Activated T-cell treated with anti-CD3 and anti-CD28 coated beads for 1 hour (primary cell): ENCODE data around the gene BUB3.

Experiments
- DNase-seq: peaks from one replicate; pipeline ENCODE4 v3.0.0-alpha.2; 2020; ENCODE audit warnings: low read depth

BUB3 gene

GRCh38 chr10:123141791-123142700 is 12.2 kb upstream of the BUB3 start:
- no peak for DNase-seq

DNA sequence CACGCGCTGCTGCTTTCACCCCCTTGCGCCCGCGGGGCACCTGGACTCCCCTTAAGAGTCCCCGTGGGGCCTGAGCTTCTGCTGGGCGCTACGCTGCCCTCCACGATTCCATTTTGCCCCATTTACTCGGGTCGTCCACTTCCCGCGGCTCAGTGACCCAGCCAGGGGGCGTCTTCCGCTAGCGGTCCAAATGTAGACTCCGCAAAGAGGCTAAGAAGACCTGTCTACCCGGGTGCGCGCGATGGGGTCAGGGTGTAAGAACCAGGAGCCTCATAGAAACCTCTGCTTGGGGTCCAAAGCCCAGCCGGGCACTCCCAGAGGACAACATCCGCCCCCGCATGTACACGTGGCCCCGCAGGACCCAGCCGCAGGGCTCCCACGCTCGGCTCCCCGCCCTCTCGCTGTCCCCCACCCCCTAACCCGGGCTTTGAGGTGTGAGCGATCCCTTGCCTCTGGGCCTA is 11.5 kb upstream of the BUB3 start:
- no peak for DNase-seq

DNA sequence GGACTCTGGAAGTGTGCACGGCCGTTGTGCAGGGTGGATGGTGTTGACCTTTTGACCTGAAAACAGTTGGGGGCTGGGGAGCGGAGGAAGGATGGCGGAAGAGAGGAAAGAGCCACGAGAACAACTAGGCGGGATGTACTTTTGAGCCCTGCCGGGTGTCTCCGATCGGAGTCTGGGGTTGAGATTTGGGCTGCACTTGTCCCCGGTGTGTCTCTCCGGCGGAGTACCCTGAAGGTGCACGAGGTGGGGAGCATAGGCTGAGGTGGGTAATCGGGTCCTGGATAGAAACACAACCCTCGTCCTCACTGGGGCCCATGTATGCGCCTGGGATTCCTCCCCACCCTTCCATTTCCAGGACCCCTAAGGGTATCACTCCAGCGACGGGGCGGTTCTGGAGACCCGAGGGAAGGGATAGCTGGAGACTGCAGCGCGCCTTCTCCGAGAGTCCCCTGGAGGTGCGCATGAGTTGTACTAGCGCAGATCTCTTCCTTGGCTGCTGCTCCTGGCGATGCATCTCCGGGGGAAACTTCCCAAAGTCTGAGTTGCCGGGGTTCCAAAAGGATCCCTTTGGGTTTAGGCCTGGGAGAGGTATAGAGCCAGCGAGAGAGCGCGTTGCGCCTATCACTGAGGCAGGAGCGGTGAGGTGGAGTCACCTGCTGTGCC is 10.9 kb upstream of the BUB3 start:
- DNase-seq, result no peak

GRCh38 chr10:123143825-123144168 is 10.4 kb upstream of the BUB3 start:
- no peak for DNase-seq

DNA sequence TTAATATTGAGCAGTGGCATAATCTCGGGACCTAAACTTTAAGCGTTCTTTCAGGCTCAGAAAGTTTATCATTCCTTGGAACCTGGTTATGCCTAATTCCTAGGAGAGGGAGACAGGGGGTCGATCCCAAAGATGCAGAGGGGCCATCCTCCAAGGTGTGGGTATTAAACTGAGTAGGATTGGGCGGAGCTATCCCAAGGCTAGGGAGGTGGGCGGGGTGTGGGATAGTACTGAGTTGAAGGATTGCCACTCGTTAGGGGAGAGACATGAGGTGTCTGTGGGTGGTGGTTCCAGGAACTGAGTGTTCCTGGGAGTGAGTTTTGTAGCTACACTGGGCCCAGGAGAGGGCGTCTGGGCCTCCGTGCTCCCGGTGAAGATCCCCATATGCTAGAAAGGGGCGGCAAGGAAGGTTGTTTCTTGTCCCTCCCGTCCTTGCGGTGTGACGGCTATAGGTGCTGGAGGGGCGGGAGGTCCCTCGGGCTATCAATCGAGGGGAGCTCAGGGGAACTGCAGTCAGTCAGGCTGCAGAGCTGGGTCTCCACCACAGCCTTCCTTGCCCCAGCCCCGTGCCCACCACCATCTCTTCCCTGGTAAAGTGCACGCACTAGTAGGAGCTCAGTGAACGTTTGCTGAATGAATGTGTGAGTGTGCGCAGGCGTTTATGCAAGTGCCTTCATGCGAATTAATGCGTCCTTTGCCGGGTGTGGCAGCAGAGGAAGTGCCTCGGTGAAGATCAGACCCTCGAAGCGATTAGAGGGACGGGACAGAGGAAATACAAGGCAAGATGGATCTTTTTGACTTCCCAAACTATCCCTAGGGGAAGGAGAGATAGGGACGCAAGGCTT is 9.3 kb upstream of the BUB3 start:
- DNase-seq, result no peak

DNA sequence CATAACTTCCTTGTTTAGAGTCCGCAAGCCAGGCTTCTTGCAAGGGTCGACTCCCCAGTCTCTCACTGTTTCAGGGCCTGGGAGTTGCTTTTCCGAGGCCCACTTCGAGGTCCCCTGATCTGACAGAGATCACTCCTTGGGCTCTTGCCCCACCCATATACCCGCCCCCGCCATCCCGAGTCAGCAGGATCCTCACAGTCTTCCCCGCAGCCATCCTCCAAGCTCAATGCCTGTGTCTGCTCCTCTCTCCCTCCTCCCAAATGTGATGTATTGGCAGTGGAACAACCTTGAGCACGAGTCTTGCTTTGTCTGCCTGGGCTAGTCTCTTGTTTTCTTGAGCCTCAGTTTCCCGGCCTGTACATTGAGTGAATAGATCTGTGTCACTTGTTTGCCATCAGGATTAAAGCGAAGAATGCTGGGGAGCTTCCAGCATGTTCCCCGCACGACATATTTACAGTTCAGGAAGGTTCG is 8.6 kb upstream of the BUB3 start:
- DNase-seq, result no peak

DNA sequence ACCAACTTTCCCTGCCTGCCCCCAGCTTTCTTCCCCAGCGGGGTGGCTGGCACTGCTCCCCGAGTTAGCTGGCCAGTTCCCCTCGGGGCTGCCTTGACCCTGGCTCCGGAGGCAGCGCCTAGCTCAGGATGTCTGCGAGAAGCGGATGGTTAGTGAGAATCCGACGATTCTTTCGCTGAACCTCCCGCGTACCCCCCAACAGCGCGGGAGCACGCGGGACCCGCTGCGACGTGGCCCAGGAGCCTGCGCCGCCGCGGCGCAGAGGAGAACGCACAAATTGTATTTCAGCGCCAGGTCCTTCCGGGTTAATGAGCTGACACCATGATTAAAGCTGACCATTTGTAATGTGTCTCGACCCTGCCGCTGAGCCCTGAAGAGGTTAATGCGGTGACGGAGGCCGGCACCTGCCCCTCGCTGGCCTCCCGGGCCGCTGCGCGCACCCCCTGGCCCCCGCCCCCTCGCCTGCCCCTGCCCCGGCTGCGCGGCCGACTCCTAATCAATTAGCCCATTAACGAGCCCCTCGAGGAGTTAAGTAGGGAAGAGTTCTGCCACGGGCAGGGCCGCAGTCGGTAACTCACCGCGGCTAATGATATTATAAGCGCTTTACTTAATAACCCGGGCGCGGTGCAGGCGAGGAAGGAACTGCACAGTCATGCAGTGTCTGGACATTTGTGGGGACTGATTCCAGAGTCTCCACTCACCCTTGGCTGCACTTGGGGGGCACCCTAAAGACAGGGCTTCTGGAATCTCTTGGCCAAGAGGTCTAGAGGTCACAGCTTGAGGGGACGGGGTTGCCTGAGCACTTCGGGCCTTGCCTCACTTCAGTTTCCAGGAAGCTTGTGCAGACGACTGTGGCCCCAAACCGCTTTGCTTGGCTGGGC is 7.9 kb upstream of the BUB3 start:
- no peak for DNase-seq

DNA sequence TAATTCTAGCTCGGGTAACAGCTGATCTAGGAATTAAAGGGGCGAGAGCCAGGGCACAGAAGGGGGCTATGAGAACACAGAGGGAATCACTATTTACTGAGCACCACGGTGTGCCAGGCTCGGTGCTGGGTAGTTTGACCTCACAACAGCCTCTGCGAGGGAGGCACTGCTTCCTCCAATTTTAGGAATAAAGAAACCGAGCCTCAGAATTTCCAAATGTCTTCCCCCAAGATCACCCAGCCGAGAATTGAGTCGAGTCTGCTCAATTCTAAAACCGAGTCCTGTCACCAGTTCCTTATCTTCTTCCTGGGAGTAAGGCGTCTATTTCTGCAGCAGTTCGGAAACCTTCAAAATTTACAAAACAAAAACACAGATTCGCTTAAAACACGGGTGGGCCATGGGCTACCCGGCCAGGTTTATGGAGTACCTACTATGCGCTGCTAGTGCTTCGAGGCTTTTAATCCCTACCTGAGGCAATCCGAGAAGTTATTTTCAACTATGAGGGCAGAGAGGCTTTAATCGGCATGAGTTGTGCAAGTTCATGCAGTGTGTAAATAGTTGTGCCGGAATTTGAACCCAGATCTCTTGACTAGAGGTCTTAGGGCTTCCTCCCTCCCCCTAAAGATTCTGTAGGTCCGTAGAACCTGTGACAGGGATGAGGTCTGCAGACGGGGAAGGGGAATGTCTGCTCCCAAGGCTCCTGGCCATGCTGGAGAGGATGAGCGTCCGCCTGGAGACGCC is 7.1 kb upstream of the BUB3 start:
- DNase-seq, result no peak

DNA sequence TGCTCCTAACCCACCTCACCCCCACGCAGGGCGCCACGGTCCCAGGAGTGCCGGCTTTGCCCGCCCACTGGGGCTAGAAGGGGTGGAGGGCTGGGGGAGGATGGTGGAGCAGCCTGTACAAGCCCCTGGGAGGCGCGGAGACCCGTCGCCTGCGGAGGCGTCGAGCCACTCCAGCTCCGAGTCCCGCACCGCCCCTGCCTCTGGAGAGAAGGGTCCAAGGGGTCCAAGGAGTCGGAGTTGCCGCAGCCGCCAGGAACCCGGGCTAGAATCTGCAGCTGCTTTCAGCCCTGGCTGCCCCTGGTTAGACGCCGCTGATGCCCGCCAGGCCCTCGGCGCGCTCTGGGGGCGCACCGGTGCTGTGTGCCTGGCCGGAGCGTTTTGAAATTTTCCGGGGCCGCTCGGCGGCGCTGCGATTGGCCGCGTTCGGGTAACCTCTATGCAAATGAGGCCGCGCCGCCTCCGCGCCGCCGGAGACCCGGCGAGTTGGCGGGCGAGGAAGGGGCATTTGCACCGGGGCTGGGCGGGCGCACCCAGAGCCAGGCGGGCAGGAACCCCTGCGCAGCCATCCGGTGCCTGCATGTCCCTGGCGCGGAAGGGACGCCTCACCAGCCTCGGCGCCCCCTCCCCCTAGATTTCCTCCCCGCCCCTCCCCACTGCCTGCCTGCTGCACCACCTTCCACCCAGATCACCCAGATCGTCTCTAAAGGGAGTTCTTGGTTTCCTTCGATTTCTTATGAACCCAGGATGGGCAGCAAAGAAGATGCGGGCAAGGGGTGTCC is 6.4 kb upstream of the BUB3 start, which contains the start of gene HMX2:
Gene HMX2 (plus strand): TSS at position 502 of the 779 bp plus-strand sequence. CDS start 243 bp downstream, at position 745.
- no peak for DNase-seq

DNA sequence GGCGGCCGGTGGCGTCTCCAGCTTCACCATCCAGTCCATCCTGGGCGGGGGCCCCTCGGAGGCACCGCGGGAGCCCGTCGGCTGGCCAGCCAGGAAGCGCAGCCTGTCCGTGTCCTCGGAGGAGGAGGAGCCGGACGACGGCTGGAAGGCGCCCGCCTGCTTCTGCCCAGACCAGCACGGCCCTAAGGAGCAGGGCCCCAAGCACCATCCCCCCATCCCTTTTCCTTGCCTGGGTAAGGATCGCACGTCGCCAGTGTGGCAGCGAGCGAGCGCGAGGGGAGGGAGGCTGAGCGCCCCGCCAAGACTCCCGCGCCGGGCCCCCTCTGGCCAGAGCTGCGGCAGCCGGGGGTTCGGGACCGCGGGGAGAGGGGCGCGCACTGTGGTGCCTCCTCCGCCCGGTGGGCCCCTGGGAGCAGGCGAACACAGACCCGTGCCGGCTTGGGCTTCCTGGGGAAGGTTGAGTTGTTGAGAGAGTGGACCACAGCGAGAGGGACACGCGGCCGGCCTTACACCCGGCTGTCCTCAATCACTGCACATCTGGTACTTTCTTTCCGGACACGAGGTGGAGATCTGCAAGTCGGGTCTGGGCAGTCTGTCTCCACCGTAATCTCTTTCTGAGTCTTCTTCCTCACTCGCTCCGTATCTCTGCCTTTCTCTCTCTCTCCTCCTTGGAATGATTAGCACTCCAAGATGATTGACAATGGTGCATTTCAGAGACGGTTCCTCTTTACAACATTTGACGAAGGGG is 5.6 kb upstream of the BUB3 start:
- no peak for DNase-seq

DNA sequence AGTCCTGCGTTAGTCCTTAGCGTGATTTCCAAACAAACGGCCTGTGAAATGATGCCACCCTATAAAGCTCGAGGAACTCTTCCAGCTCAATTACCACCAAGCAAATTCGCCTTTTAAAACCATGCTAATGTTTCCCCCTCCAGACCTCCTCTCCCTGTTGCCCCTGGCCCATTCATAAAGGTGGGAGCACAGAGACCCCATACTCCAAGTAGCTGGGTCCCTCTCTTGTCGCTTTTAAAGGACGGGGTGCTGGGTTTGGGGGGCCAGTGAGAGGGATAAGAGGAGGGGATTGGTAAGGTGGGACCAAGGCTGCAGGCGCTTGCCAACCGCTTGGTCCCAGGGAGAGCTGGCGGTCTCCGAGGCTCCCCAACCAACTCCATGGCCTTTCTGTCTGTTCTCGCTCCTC is 5.0 kb upstream of the BUB3 start:
- no peak for DNase-seq

DNA sequence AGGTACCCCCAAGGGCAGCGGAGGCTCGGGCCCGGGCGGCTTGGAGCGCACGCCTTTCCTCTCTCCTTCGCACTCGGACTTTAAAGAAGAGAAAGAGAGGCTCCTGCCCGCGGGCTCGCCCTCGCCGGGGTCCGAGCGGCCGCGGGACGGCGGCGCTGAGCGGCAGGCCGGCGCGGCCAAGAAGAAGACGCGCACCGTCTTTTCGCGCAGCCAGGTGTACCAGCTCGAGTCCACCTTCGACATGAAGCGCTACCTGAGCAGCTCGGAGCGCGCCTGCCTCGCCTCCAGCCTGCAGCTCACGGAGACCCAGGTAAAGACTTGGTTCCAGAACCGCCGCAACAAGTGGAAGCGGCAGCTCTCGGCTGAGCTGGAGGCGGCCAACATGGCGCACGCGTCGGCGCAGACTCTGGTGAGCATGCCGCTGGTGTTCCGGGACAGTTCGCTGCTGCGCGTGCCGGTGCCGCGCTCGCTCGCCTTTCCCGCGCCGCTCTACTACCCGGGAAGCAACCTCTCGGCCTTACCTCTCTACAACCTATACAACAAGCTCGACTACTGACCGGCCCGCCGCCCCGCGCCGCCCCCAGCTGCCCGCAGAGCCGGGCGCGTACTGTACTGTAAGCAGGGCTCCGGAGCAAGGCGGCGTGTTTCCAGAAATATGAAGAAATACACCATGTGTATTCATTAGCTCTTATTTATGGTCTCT is 4.5 kb upstream of the BUB3 start:
- DNase-seq, result no peak

GRCh38 chr10:123150271-123150985 is 3.8 kb upstream of the BUB3 start:
- no peak for DNase-seq

GRCh38 chr10:123150986-123151736 is 3.0 kb upstream of the BUB3 start:
- no peak for DNase-seq

DNA sequence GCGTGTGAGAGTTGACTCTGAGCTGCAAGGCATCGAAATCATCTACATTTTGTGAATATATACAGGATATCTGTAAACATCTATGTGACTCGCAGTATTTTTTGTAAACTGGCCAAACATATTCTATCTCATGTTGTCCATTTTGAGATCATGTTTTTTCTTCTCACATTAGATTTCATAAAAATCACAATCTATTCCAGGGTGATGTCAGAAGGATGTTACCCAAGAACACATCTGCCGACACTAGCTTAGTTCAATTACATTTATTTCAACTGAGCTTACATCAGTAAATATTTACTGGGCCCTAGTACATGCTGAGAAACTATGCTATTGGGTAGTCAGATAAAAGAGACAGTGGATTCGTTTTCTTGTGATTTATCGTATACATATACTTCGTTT is 2.5 kb upstream of the BUB3 start:
- no peak for DNase-seq

- DNase-seq, result no peak
These were observed 613 bp upstream of the BUB3 start for GRCh38 chr10:123153486-123154091.
